8988T (cell line): ENCODE data around the gene ZIC4.

Experiments
- DNase-seq: peaks from one replicate; pipeline ENCODE4 v3.0.0; 2011

The ZIC4 gene

GRCh38 chr3:147406028-147406931 is at the start of gene ZIC4:
ZIC4 (minus strand) TSS chr3:147406543; CDS start chr3:147402797, 3,746 bp downstream.
- DNase-seq: no peak

GRCh38 chr3:147449669-147450068 is 43.3 kb upstream of the ZIC4 start:
- DNase-seq: no peak

- DNase-seq: no peak
Observed at GRCh38 chr3:147447224-147447623, 40.9 kb upstream of the ZIC4 start.

- DNase-seq: no peak
Observed at GRCh38 chr3:147431751-147432150, 25.4 kb upstream of the ZIC4 start.

GRCh38 chr3:147428754-147429153 is 22.4 kb upstream of the ZIC4 start:
- DNase-seq: no peak

- no peak for DNase-seq
Observed at GRCh38 chr3:147428326-147428725, 22.0 kb upstream of the ZIC4 start.

GRCh38 chr3:147427746-147428145 is 21.4 kb upstream of the ZIC4 start:
- DNase-seq: no peak

- no peak for DNase-seq
Observed at GRCh38 chr3:147426931-147427330, 20.6 kb upstream of the ZIC4 start.

GRCh38 chr3:147425388-147425850 is 19.1 kb upstream of the ZIC4 start:
- DNase-seq: no peak

- no peak for DNase-seq
Observed at GRCh38 chr3:147424581-147425387, 18.4 kb upstream of the ZIC4 start.

GRCh38 chr3:147423798-147424580 is 17.6 kb upstream of the ZIC4 start:
- no peak for DNase-seq

- DNase-seq: no peak
Observed at GRCh38 chr3:147423537-147423797, 17.1 kb upstream of the ZIC4 start.

- no peak for DNase-seq
Observed at GRCh38 chr3:147422601-147423536, 16.5 kb upstream of the ZIC4 start.

- no peak for DNase-seq
Observed at GRCh38 chr3:147422196-147422595, 15.9 kb upstream of the ZIC4 start.

- DNase-seq: no peak
Observed at GRCh38 chr3:147421184-147421912, 15.0 kb upstream of the ZIC4 start.

GRCh38 chr3:147420353-147421183 is 14.2 kb upstream of the ZIC4 start:
- DNase-seq: no peak

GRCh38 chr3:147419781-147420224 is 13.5 kb upstream of the ZIC4 start:
- DNase-seq: no peak

GRCh38 chr3:147418808-147419701 is 12.7 kb upstream of the ZIC4 start:
- no peak for DNase-seq

- no peak for DNase-seq
Observed at GRCh38 chr3:147418371-147418781, 12.0 kb upstream of the ZIC4 start.
